ENCODE results near the gene AP1G1. TPM values are rescaled to one million over a fixed set of nuclear protein-coding genes. Genes with fewer than 3 reads are reported as not detected.

The AP1G1 gene
- total RNA-seq, 1 experiment from 2014 or later, result 63.8 TPM

DNA sequence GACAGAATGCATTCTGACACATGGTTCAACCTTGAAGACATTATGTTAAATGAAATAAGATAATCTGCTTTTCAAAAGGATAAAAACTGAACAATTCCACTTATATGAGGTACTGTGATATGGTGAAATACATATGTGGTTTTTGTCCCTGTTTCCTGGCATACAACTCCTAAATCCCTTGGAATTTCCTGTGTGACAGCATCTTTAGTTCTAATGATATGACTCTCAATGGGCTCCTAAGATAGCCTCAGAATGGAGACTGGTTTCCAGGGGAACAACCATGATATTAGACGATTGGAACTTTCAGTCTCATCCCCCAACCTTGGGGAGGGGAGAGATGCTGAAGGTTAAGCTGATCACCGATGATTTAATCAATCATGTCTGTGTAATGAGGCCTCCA is 46.4 kb downstream of the AP1G1 start:
- CTCF ChIA-PET, result no interaction called here
- H3K36me3 ChIP-seq (ENCODE audit: control insufficient read depth, insufficient read depth, low read length), result peaks cover 6% of the 10 kb centered on the region
- no peak overlapping the region for H3K27ac ChIP-seq (ENCODE audit: low read length)
- H3K4me3 ChIP-seq (ENCODE audit: low read depth in 2 of 2, low read length in 2 of 2), result no peak overlapping the region
- no peaks in the 10 kb centered on the region for H3K9me3 ChIP-seq (ENCODE audit: control insufficient read depth, insufficient read depth, low read depth, low read length)
- no peaks in the 10 kb centered on the region for H3K27me3 ChIP-seq (ENCODE audit: control insufficient read depth, insufficient read depth, low read length)
- DNase-seq (ENCODE audit: low read depth, low spot score) (no peak), ATAC-seq (no peak)
- TF ChIP-seq SIN3A (IDR thresholded peaks at IDR 0.05; ENCODE audit: borderline replicate concordance, insufficient read depth, low read depth, low read length), result no peak
- no peak for TF ChIP-seq TCF7L2 (IDR thresholded peaks at IDR 0.05; ENCODE audit: low read depth, low read length)
- TF ChIP-seq, protein P1, sequence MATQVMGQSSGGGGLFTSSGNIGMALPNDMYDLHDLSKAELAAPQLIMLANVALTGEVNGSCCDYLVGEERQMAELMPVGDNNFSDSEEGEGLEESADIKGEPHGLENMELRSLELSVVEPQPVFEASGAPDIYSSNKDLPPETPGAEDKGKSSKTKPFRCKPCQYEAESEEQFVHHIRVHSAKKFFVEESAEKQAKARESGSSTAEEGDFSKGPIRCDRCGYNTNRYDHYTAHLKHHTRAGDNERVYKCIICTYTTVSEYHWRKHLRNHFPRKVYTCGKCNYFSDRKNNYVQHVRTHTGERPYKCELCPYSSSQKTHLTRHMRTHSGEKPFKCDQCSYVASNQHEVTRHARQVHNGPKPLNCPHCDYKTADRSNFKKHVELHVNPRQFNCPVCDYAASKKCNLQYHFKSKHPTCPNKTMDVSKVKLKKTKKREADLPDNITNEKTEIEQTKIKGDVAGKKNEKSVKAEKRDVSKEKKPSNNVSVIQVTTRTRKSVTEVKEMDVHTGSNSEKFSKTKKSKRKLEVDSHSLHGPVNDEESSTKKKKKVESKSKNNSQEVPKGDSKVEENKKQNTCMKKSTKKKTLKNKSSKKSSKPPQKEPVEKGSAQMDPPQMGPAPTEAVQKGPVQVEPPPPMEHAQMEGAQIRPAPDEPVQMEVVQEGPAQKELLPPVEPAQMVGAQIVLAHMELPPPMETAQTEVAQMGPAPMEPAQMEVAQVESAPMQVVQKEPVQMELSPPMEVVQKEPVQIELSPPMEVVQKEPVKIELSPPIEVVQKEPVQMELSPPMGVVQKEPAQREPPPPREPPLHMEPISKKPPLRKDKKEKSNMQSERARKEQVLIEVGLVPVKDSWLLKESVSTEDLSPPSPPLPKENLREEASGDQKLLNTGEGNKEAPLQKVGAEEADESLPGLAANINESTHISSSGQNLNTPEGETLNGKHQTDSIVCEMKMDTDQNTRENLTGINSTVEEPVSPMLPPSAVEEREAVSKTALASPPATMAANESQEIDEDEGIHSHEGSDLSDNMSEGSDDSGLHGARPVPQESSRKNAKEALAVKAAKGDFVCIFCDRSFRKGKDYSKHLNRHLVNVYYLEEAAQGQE (IDR thresholded peaks at IDR 0.05; ENCODE audit: insufficient read depth in 1 of 2, low read depth in 2 of 2, low read length in 1 of 2), result no peak
- TF ChIP-seq POLR2AphosphoS5 (IDR thresholded peaks at IDR 0.05; ENCODE audit: low read depth, low read length), result no peak
- TF ChIP-seq, protein P2, sequence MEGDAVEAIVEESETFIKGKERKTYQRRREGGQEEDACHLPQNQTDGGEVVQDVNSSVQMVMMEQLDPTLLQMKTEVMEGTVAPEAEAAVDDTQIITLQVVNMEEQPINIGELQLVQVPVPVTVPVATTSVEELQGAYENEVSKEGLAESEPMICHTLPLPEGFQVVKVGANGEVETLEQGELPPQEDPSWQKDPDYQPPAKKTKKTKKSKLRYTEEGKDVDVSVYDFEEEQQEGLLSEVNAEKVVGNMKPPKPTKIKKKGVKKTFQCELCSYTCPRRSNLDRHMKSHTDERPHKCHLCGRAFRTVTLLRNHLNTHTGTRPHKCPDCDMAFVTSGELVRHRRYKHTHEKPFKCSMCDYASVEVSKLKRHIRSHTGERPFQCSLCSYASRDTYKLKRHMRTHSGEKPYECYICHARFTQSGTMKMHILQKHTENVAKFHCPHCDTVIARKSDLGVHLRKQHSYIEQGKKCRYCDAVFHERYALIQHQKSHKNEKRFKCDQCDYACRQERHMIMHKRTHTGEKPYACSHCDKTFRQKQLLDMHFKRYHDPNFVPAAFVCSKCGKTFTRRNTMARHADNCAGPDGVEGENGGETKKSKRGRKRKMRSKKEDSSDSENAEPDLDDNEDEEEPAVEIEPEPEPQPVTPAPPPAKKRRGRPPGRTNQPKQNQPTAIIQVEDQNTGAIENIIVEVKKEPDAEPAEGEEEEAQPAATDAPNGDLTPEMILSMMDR (IDR thresholded peaks at IDR 0.05), result no peak
- intact Hi-C loops (cut with micrococcal nuclease; ENCODE audit: unreplicated experiment) (no loop called here), in situ Hi-C loops (cut with HindIII; ENCODE audit: low pct_unique_long_range_greater_than_20kb, low sequenced_read_pairs) (no loop called here)
- BruUV-seq (replicated peaks), result no TSS peak
- POLR2A ChIA-PET, result no interaction called here
- H3K4me1 ChIP-seq (ENCODE audit: control insufficient read depth, insufficient read depth, low read length), result no peaks in the 10 kb centered on the region

DNA sequence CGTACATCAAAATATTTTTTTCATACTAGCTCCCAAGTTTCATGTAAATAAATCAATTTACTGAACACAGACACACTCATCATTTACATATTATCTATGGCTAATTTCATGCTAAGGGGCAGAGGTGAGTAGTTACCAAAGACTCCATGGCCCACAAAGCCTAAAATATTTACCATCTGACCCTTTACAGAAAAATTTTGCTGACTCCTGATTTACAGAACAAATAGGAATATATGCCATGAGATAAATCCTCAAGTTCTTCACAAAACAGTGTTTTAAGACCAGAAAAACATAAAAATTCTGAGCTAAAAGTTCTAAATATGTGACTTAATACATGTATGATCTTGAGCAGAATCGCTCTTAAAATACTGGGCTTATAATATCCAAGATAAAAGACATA is 47.5 kb downstream of the AP1G1 start:
- intact Hi-C loops (cut with micrococcal nuclease; ENCODE audit: unreplicated experiment), result no loop called here
- no TSS peak for BruUV-seq (replicated peaks)
- H3K9me3 ChIP-seq (ENCODE audit: control insufficient read depth, insufficient read depth, low read depth, low read length), result no peaks in the 10 kb centered on the region
- ChIA-PET CTCF (interaction anchor here (0.7 kb wide), 1 partner anchor 19 kb away, joined by 3 read pairs; no protein-coding TSS in a partner anchor), POLR2A (interaction anchor here (0.7 kb wide), 1 partner anchor 125 kb away, joined by 5 read pairs; no protein-coding TSS in a partner anchor)
- no peak overlapping the region for H3K4me3 ChIP-seq (ENCODE audit: low read depth in 2 of 2, low read length in 2 of 2)
- ATAC-seq, result no peak
- DNase-seq (ENCODE audit: low read depth, low spot score), result no peak
- H3K27me3 ChIP-seq (ENCODE audit: control insufficient read depth, insufficient read depth, low read length), result no peaks in the 10 kb centered on the region
- H3K4me1 ChIP-seq (ENCODE audit: control insufficient read depth, insufficient read depth, low read length), result no peaks in the 10 kb centered on the region
- TF ChIP-seq TCF7L2 (IDR thresholded peaks at IDR 0.05; ENCODE audit: low read depth, low read length) (no peak), POLR2AphosphoS5 (IDR thresholded peaks at IDR 0.05; ENCODE audit: low read depth, low read length) (no peak), SIN3A (IDR thresholded peaks at IDR 0.05; ENCODE audit: borderline replicate concordance, insufficient read depth, low read depth, low read length) (no peak)
- TF ChIP-seq, protein P2 (IDR thresholded peaks at IDR 0.05), result no peak
- TF ChIP-seq, protein P1 (IDR thresholded peaks at IDR 0.05; ENCODE audit: insufficient read depth in 1 of 2, low read depth in 2 of 2, low read length in 1 of 2), result no peak
- peaks cover 6% of the 10 kb centered on the region for H3K36me3 ChIP-seq (ENCODE audit: control insufficient read depth, insufficient read depth, low read length)
- H3K27ac ChIP-seq (ENCODE audit: low read length), result no peak overlapping the region
- in situ Hi-C loops (cut with HindIII; ENCODE audit: low pct_unique_long_range_greater_than_20kb, low sequenced_read_pairs), result no loop called here
